DND-41 (cell line): ENCODE results near the gene USP22.

Experiments used
- CTCF ChIP-seq: IDR thresholded peaks from 2 replicates; pipeline ENCODE4 v1.5.1; 2012; ENCODE audit warnings: borderline replicate concordance, low read length, moderate library complexity, mild to moderate bottlenecking; ENCODE audit not compliant: poor library complexity, severe bottlenecking; ENCODE audit errors: extremely low read depth
- EZH2 ChIP-seq: IDR thresholded peaks from 3 replicates; pipeline ENCODE4 v1.6.1; 2012; ENCODE audit warnings: borderline replicate concordance, low read depth, mild to moderate bottlenecking, moderate library complexity, low read length, inconsistent platforms; ENCODE audit not compliant: severe bottlenecking

DNA sequence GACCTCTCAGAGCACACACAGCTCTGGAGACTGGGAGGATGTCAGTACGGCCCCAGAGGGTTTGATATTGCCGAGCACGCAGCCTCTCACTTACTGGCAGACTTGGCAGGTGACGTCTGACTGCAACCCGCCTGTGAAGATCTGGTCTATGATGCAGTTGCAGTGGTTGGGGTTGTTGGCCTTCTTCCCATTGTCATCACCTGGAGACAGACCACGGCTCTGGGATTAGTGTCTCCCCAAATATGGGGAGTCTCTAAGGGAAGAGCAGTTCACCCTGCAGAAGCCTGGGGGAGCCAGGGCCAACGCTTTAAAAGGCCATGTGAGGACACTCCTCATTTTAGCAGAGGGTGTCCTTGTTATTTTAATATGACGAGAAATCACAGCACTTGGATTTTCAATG lies 30.1 kb downstream of the USP22 start:
- TF ChIP-seq CTCF (no peak), EZH2 (no peak)
